ENCODE measurements around the gene ARHGEF37.
"Not testable (repeated sequence)": the region's sequence is repeated elsewhere in the genome, so short reads cannot be mapped to it uniquely, and the experiment has no call there.

Gene ARHGEF37

GRCh38 chr5:149581192-149581861 lies at the start of gene ARHGEF37:
Gene ARHGEF37, plus strand, starts transcription at chr5:149581498. Its CDS starts 16,272 bp downstream, at chr5:149597770.
- Histone ChIP-seq H3K27me3 (ENCODE audit: control insufficient read depth, insufficient read depth, low read length) (no peaks in the 10 kb centered on the region), H3K9ac (ENCODE audit: low read length) (peak within 1 kb of the TSS; percentile 78), H3K36me3 (ENCODE audit: control insufficient read depth, insufficient read depth, low read length) (no peaks in the 10 kb centered on the region), H3K27ac (ENCODE audit: low read depth, low read length) (peak within 1 kb of the TSS; percentile 91), H3K4me3 (ENCODE audit: low read length) (peak within 1 kb of the TSS; percentile 77), H3K4me1 (ENCODE audit: control insufficient read depth, insufficient read depth, low read length) (peaks cover 17% of the 10 kb centered on the region)

- H3K27ac ChIP-seq (ENCODE audit: low read depth, low read length), result no peak overlapping the region
- no peak overlapping the region for H3K9ac ChIP-seq (ENCODE audit: low read length)
- H3K36me3 ChIP-seq (ENCODE audit: control insufficient read depth, insufficient read depth, low read length), result no peaks in the 10 kb centered on the region
- H3K4me1 ChIP-seq (ENCODE audit: control insufficient read depth, insufficient read depth, low read length), result peaks cover 19% of the 10 kb centered on the region
- H3K27me3 ChIP-seq (ENCODE audit: control insufficient read depth, insufficient read depth, low read length), result no peaks in the 10 kb centered on the region
- H3K4me3 ChIP-seq (ENCODE audit: low read length), result no peak overlapping the region
Observed at GRCh38 chr5:149532413-149532812, 48.9 kb upstream of the ARHGEF37 start.

GRCh38 chr5:149535787-149536186 lies 45.5 kb upstream of the ARHGEF37 start:
- not testable (repeated sequence) for H3K27me3 ChIP-seq (ENCODE audit: control insufficient read depth, insufficient read depth, low read length); H3K9ac ChIP-seq (ENCODE audit: low read length); H3K27ac ChIP-seq (ENCODE audit: low read depth, low read length); H3K4me1 ChIP-seq (ENCODE audit: control insufficient read depth, insufficient read depth, low read length); H3K36me3 ChIP-seq (ENCODE audit: control insufficient read depth, insufficient read depth, low read length); H3K4me3 ChIP-seq (ENCODE audit: low read length)

- Histone ChIP-seq H3K9ac (ENCODE audit: low read length) (no peak overlapping the region), H3K4me1 (ENCODE audit: control insufficient read depth, insufficient read depth, low read length) (peaks cover 2% of the 10 kb centered on the region), H3K27me3 (ENCODE audit: control insufficient read depth, insufficient read depth, low read length) (no peaks in the 10 kb centered on the region), H3K36me3 (ENCODE audit: control insufficient read depth, insufficient read depth, low read length) (no peaks in the 10 kb centered on the region), H3K27ac (ENCODE audit: low read depth, low read length) (no peak overlapping the region), H3K4me3 (ENCODE audit: low read length) (no peak overlapping the region)
Observed at GRCh38 chr5:149537374-149537975, 43.8 kb upstream of the ARHGEF37 start.

- no peak overlapping the region for H3K4me3 ChIP-seq (ENCODE audit: low read length)
- H3K36me3 ChIP-seq (ENCODE audit: control insufficient read depth, insufficient read depth, low read length), result peaks cover 2% of the 10 kb centered on the region
- no peaks in the 10 kb centered on the region for H3K27me3 ChIP-seq (ENCODE audit: control insufficient read depth, insufficient read depth, low read length)
- peaks cover 16% of the 10 kb centered on the region for H3K4me1 ChIP-seq (ENCODE audit: control insufficient read depth, insufficient read depth, low read length)
- H3K9ac ChIP-seq (ENCODE audit: low read length), result no peak overlapping the region
- H3K27ac ChIP-seq (ENCODE audit: low read depth, low read length), result no peak overlapping the region
Observed at GRCh38 chr5:149540089-149540488, 41.2 kb upstream of the ARHGEF37 start.

GRCh38 chr5:149541893-149542292 lies 39.4 kb upstream of the ARHGEF37 start:
- Histone ChIP-seq H3K4me1 (ENCODE audit: control insufficient read depth, insufficient read depth, low read length) (peaks cover 16% of the 10 kb centered on the region), H3K9ac (ENCODE audit: low read length) (no peak overlapping the region), H3K27me3 (ENCODE audit: control insufficient read depth, insufficient read depth, low read length) (no peaks in the 10 kb centered on the region), H3K27ac (ENCODE audit: low read depth, low read length) (no peak overlapping the region), H3K36me3 (ENCODE audit: control insufficient read depth, insufficient read depth, low read length) (peaks cover 7% of the 10 kb centered on the region), H3K4me3 (ENCODE audit: low read length) (no peak overlapping the region)

- H3K4me1 ChIP-seq (ENCODE audit: control insufficient read depth, insufficient read depth, low read length), result peaks cover 22% of the 10 kb centered on the region
- peak overlapping the region; percentile 70 for H3K27ac ChIP-seq (ENCODE audit: low read depth, low read length)
- H3K9ac ChIP-seq (ENCODE audit: low read length), result no peak overlapping the region
- peaks cover 9% of the 10 kb centered on the region for H3K36me3 ChIP-seq (ENCODE audit: control insufficient read depth, insufficient read depth, low read length)
- no peaks in the 10 kb centered on the region for H3K27me3 ChIP-seq (ENCODE audit: control insufficient read depth, insufficient read depth, low read length)
- H3K4me3 ChIP-seq (ENCODE audit: low read length), result no peak overlapping the region
Observed at GRCh38 chr5:149543361-149544027, 37.8 kb upstream of the ARHGEF37 start.

GRCh38 chr5:149544028-149544420 lies 37.3 kb upstream of the ARHGEF37 start:
- Histone ChIP-seq H3K36me3 (ENCODE audit: control insufficient read depth, insufficient read depth, low read length) (peaks cover 9% of the 10 kb centered on the region), H3K4me3 (ENCODE audit: low read length) (no peak overlapping the region), H3K27ac (ENCODE audit: low read depth, low read length) (no peak overlapping the region), H3K9ac (ENCODE audit: low read length) (no peak overlapping the region), H3K4me1 (ENCODE audit: control insufficient read depth, insufficient read depth, low read length) (peaks cover 25% of the 10 kb centered on the region), H3K27me3 (ENCODE audit: control insufficient read depth, insufficient read depth, low read length) (no peaks in the 10 kb centered on the region)

- Histone ChIP-seq H3K36me3 (ENCODE audit: control insufficient read depth, insufficient read depth, low read length) (peaks cover 9% of the 10 kb centered on the region), H3K4me1 (ENCODE audit: control insufficient read depth, insufficient read depth, low read length) (peaks cover 25% of the 10 kb centered on the region), H3K27ac (ENCODE audit: low read depth, low read length) (no peak overlapping the region), H3K4me3 (ENCODE audit: low read length) (peak overlapping the region; percentile 9), H3K27me3 (ENCODE audit: control insufficient read depth, insufficient read depth, low read length) (no peaks in the 10 kb centered on the region), H3K9ac (ENCODE audit: low read length) (no peak overlapping the region)
Observed at GRCh38 chr5:149545327-149545726, 36.0 kb upstream of the ARHGEF37 start.

- Histone ChIP-seq H3K4me1 (ENCODE audit: control insufficient read depth, insufficient read depth, low read length) (peaks cover 28% of the 10 kb centered on the region), H3K36me3 (ENCODE audit: control insufficient read depth, insufficient read depth, low read length) (peaks cover 9% of the 10 kb centered on the region), H3K27me3 (ENCODE audit: control insufficient read depth, insufficient read depth, low read length) (no peaks in the 10 kb centered on the region), H3K27ac (ENCODE audit: low read depth, low read length) (peak overlapping the region; percentile 34), H3K9ac (ENCODE audit: low read length) (no peak overlapping the region), H3K4me3 (ENCODE audit: low read length) (no peak overlapping the region)
Observed at GRCh38 chr5:149546974-149547373, 34.3 kb upstream of the ARHGEF37 start.

GRCh38 chr5:149549461-149550267 lies 31.6 kb upstream of the ARHGEF37 start:
- Histone ChIP-seq H3K4me1 (ENCODE audit: control insufficient read depth, insufficient read depth, low read length) (peaks cover 15% of the 10 kb centered on the region), H3K27me3 (ENCODE audit: control insufficient read depth, insufficient read depth, low read length) (no peaks in the 10 kb centered on the region), H3K36me3 (ENCODE audit: control insufficient read depth, insufficient read depth, low read length) (peaks cover 9% of the 10 kb centered on the region), H3K9ac (ENCODE audit: low read length) (peak overlapping the region; percentile 99), H3K4me3 (ENCODE audit: low read length) (peak overlapping the region; percentile 98), H3K27ac (ENCODE audit: low read depth, low read length) (peak overlapping the region; percentile 98)

GRCh38 chr5:149550268-149550583 lies 31.1 kb upstream of the ARHGEF37 start:
- H3K4me1 ChIP-seq (ENCODE audit: control insufficient read depth, insufficient read depth, low read length), result peaks cover 15% of the 10 kb centered on the region
- H3K36me3 ChIP-seq (ENCODE audit: control insufficient read depth, insufficient read depth, low read length), result peaks cover 6% of the 10 kb centered on the region

More at GRCh38 chr5:149550268-149550583, 31.1 kb upstream of the ARHGEF37 start:
- no peaks in the 10 kb centered on the region for H3K27me3 ChIP-seq (ENCODE audit: control insufficient read depth, insufficient read depth, low read length)
- peak overlapping the region; percentile 99 for H3K9ac ChIP-seq (ENCODE audit: low read length)
- peak overlapping the region; percentile 98 for H3K27ac ChIP-seq (ENCODE audit: low read depth, low read length)
- H3K4me3 ChIP-seq (ENCODE audit: low read length), result peak overlapping the region; percentile 98
